Colonic mucosa (tissue), 4 donors: Measurements from ENCODE around the gene APCDD1L. TPM values are rescaled to one million over a fixed set of nuclear protein-coding genes. Genes with fewer than 3 reads are reported as not detected.
A peak's percentile ranks its signal among the peaks of the same experiment; 100 is the strongest.

Experiments
- DNase-seq: peaks from one replicate; pipeline ENCODE4 v3.0.0-alpha.2; 2020
- H3K27ac ChIP-seq: fragments of 200-600 bp; one replicate; pipeline ENCODE4 v1.8.0; 2021
- H3K27me3 ChIP-seq: fragments of 200-600 bp; one replicate; pipeline ENCODE4 v1.8.0; 2021
- H3K36me3 ChIP-seq: fragments of 200-600 bp; one replicate; pipeline ENCODE4 v1.8.0; 2021
- H3K4me1 ChIP-seq: fragments of 200-600 bp; one replicate; pipeline ENCODE4 v1.8.0; 2021; ENCODE audit warnings: mild to moderate bottlenecking
- H3K4me3 ChIP-seq: fragments of 200-600 bp; one replicate; pipeline ENCODE4 v1.8.0; 2021
- H3K9ac ChIP-seq, 2 donors: one replicate each; pipeline ENCODE4 v1.7.0; 2013; ENCODE audit warnings: control low read depth in 2 of 2, low read depth in 2 of 2, low read length in 2 of 2
- H3K9me3 ChIP-seq: fragments of 200-600 bp; one replicate; pipeline ENCODE4 v1.8.0; 2021
- intact Hi-C: fragments of 100-400 bp; cut with DNase I; formaldehyde crosslinking; loops from one replicate; pipeline ENCODE4 v1.14.1; 2022
- total RNA-seq, 2 donors: library from RNA; stranded (reverse); fragmentation: NEBNext Ultra II Directional in 1 of 2; extraction: Animal tissue kit (Norgen Biotek cat#: 25700) in 1 of 2; gene quantifications; one replicate each; pipeline ENCODE4 v1.2.1, GENCODE V29; 2021
- TF ChIP-seq, protein P1 (sequence below): fragments of 200-600 bp; IDR thresholded peaks from one replicate; pipeline ENCODE4 v1.8.0; 2022; ENCODE audit warnings: antibody characterized with exemption, mild to moderate bottlenecking
- donor health status: healthy.
- donor health status: DM: no; HTN: no; CAD: no.
- donor health status: DM: no; HTN: no; CAD: no.

The APCDD1L gene
- total RNA-seq, 2 donors from 2014 or later = 0.32 to 1.0 TPM

DNA sequence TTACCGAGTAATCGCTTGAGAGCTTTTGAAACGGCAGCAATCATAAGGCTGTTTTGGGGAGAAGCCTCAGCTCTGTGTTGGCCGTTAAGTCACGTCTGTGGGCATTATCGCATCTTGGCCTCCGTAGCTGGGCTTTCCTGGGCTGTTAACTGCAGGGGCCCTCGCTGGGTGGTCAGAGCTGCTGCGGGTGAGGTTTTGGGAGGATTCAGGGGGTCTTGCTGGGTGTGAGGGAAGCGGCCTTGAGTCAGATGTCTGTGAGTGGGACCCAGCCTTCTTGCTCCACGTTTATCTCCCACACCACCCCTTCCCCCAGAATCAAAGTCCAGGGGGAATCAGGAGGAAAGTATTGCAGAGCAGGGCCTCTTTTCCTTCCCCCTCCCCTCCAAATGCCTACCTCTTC is 3.2 kb upstream of the APCDD1L start:
- Histone ChIP-seq H3K9me3 (no peaks in the 10 kb centered on the region), H3K36me3 (no peaks in the 10 kb centered on the region), H3K27me3 (peaks cover 10% of the 10 kb centered on the region), H3K27ac (no peak overlapping the region), H3K4me3 (no peak overlapping the region), H3K4me1 (no peaks in the 10 kb centered on the region), H3K9ac (no peak overlapping the region)
- DNase-seq = no peak
- TF ChIP-seq, protein P1, sequence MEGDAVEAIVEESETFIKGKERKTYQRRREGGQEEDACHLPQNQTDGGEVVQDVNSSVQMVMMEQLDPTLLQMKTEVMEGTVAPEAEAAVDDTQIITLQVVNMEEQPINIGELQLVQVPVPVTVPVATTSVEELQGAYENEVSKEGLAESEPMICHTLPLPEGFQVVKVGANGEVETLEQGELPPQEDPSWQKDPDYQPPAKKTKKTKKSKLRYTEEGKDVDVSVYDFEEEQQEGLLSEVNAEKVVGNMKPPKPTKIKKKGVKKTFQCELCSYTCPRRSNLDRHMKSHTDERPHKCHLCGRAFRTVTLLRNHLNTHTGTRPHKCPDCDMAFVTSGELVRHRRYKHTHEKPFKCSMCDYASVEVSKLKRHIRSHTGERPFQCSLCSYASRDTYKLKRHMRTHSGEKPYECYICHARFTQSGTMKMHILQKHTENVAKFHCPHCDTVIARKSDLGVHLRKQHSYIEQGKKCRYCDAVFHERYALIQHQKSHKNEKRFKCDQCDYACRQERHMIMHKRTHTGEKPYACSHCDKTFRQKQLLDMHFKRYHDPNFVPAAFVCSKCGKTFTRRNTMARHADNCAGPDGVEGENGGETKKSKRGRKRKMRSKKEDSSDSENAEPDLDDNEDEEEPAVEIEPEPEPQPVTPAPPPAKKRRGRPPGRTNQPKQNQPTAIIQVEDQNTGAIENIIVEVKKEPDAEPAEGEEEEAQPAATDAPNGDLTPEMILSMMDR = no peak
- intact Hi-C loops = no loop called here

DNA sequence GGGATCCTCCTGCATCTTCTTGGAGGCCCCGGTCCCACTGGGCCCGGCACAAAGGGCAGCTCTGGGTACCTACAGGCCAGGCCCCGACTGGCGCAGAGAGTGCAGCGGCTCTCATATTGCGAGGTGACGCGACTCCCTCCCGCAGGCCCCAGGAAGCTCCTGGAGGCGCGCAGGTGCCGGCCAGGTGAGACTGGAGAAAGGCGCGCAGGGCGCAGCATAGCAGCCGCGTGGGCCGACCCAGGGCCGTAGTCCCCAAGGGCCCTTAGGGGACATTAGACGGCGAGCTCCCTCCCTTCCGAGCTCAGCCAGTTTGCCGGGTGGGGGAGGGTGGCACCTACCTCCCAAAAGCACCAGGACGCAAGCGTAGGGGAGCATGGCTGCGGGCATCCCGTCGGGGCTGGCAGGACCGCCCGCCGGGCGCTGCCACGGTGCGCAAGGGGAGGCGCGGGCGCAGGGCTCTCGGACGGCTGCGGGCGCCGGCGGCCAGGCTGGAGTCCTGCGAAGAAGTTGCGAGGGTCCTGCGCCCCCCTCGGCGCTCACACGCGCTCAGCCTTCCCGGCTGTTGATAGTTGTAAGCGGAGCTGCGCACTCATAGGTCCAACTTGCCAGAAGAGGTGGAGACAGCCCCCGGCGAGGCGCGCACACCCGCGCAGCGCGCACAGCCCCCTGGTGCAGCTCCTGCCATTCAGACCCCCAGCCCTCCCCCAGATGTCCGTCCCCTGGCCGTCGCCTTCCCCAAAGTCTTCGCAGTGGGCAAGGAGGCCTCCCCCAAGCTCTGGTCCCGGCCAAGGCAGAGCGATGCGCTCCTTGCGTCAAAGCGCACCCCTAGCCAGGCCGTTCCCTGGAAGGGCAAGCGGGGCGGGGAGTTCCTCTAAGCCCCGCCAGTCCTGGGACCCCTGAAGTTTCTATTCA is 622 bp downstream of the APCDD1L start:
- TF ChIP-seq, protein P1 = no peak
- no peaks in the 10 kb centered on the region for H3K36me3 ChIP-seq
- peaks cover 10% of the 10 kb centered on the region for H3K27me3 ChIP-seq
- no peak overlapping the region for H3K27ac ChIP-seq
- intact Hi-C loops = no loop called here
- peak overlapping the region; percentile 5 for H3K4me3 ChIP-seq
- DNase-seq = no peak
- H3K9me3 ChIP-seq = no peaks in the 10 kb centered on the region
- H3K9ac ChIP-seq = no peak overlapping the region
- no peaks in the 10 kb centered on the region for H3K4me1 ChIP-seq

- no peaks in the 10 kb centered on the region for H3K4me1 ChIP-seq
- H3K27ac ChIP-seq = no peak overlapping the region
- no peaks in the 10 kb centered on the region for H3K9me3 ChIP-seq
- TF ChIP-seq, protein P1 = no peak
- no peak for DNase-seq
- no peaks in the 10 kb centered on the region for H3K36me3 ChIP-seq
- intact Hi-C loops = no loop called here
- H3K9ac ChIP-seq = no peak overlapping the region
- H3K4me3 ChIP-seq = no peak overlapping the region
- H3K27me3 ChIP-seq = peaks cover 10% of the 10 kb centered on the region
Observed at GRCh38 chr20:58513580-58514285, 1.5 kb downstream of the APCDD1L start.

DNA sequence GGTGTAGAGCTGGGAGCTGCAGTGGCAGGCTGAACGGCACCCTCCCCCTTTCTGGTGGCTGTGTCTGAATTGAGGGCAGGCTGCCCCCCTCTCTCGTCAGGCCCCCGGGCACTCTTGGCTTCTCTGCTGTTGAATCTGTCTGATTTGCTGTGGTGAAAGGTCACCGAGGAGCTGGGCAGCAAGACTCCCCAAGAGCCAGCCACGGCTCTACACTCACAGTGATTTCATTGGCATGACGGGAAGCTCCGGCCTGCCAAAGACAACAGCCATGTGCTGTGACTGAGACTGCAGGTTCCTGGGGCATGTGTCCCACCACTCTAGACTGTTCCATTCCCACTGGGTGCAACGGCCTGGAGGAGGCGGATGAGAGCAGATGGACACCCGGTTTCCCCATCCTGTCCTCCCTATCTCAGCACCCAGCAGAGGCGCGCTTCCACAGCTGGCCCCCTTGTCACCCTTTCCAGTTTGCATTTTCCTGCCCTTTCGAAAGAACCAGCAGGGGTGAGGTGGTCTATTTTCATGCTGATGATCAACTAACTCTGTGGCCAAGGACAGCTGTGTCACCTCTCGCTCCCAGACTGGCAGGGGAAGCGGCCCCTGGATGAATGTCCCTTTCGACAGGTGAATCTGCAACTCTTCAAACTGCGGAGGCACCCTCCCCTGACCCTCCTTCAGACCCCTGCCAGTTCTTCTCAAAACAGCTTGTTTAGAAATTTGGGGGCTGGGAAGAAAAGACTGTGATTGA is 2.2 kb downstream of the APCDD1L start:
- intact Hi-C loops = no loop called here
- Histone ChIP-seq H3K27ac (no peak overlapping the region), H3K27me3 (peaks cover 10% of the 10 kb centered on the region), H3K4me1 (no peaks in the 10 kb centered on the region), H3K36me3 (no peaks in the 10 kb centered on the region), H3K9me3 (no peaks in the 10 kb centered on the region), H3K4me3 (no peak overlapping the region), H3K9ac (no peak overlapping the region)
- TF ChIP-seq, protein P1 = no peak
- DNase-seq = no peak

DNA sequence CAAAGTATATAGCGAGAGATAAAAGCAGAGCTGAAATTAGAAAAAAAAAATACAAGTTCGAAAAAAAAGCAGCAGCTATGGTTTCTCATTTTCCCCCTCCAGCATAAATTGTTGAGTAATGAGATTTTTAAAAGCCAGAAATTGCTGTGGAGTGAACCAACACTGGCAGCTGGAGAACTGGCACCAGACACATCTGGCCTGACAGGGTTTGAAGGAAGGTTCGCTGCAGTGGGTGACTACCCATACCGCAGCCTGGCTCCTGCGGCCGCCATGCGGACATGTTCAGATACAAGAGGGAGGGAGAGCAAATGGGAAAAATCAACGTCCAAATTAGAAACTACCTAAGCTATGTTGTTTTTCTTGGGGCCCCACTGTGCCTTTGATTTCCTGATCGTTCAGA is 3.3 kb downstream of the APCDD1L start:
- Histone ChIP-seq H3K4me3 (no peak overlapping the region), H3K4me1 (no peaks in the 10 kb centered on the region), H3K9me3 (no peaks in the 10 kb centered on the region), H3K36me3 (no peaks in the 10 kb centered on the region), H3K27me3 (peaks cover 10% of the 10 kb centered on the region), H3K27ac (no peak overlapping the region), H3K9ac (no peak overlapping the region)
- TF ChIP-seq, protein P1 = no peak
- DNase-seq = no peak
- intact Hi-C loops = no loop called here
